Stomach (tissue), 9 donors: ENCODE results near the gene AGTRAP. TPM values are rescaled to one million over a fixed set of nuclear protein-coding genes. Genes with fewer than 3 reads are reported as not detected.

ENCODE experiments used
- DNase-seq, 2 donors: peaks; one replicate each; pipeline versions ENCODE4 v3.0.0 to v3.0.0-alpha.2; 2013 to 2019
- H3K27ac ChIP-seq, 5 donors: fragments of 200-600 bp in 4 of 5; sonication (generic) in 4 of 5; one replicate each; pipeline ENCODE4 v1.5.1; 2013 to 2019; ENCODE audit warnings: mild to moderate bottlenecking in 1 of 5, moderate library complexity in 1 of 5
- H3K27me3 ChIP-seq, 3 donors: fragments of 200-600 bp; sonication (generic); one replicate each; pipeline ENCODE4 v1.5.1; 2017 to 2019; ENCODE audit warnings: mixed run types in 1 of 3
- H3K36me3 ChIP-seq, 4 donors: fragments of 200-600 bp; sonication (generic); 1 replicate in 3 of 4; 2 replicates in 1 of 4; pipeline ENCODE4 v1.5.1; 2016 to 2019
- H3K4me1 ChIP-seq, 4 donors: fragments of 200-600 bp; sonication (generic); one replicate each; pipeline ENCODE4 v1.5.1; 2016 to 2019
- H3K4me3 ChIP-seq, 4 donors: fragments of 200-600 bp; sonication (generic) in 3 of 4; one replicate each; pipeline ENCODE4 v1.5.1; 2016 to 2019; ENCODE audit warnings: mild to moderate bottlenecking in 1 of 4
- H3K9me3 ChIP-seq, 4 donors: fragments of 200-600 bp; sonication (generic); one replicate each; pipeline ENCODE4 v1.5.1; 2016 to 2019
- CTCF ChIP-seq, 7 experiments: fragments of 450-650 bp in 4 of 7; fragments of 200-600 bp in 3 of 7; sonication (generic) in 3 of 7; IDR thresholded peaks; one replicate each; pipeline ENCODE4 v1.5.1; 2016 to 2019; ENCODE audit warnings: antibody characterized with exemption in 7 of 7, control low read depth in 2 of 7, mild to moderate bottlenecking in 1 of 7
- EP300 ChIP-seq: sonication (generic); formaldehyde crosslinking; IDR thresholded peaks from one replicate; pipeline ENCODE4 v1.6.1; 2017; ENCODE audit warnings: antibody characterized with exemption
- POLR2A ChIP-seq, 4 donors: fragments of 450-650 bp; IDR thresholded peaks; one replicate each; pipeline ENCODE4 v1.6.1; 2016; ENCODE audit warnings: antibody characterized with exemption in 4 of 4, control low read depth in 2 of 4, mild to moderate bottlenecking in 1 of 4, moderate library complexity in 1 of 4
- POLR2AphosphoS5 ChIP-seq, 3 donors: sonication (generic); formaldehyde crosslinking; IDR thresholded peaks; one replicate each; pipeline ENCODE4 v1.6.1; 2016; ENCODE audit warnings: antibody characterized with exemption in 3 of 3
- WGBS, 5 donors: extraction: QIAGEN DNeasy Blood & Tissue Kit in 3 of 5; methylation state at CpG; one replicate each; pipeline versions ENCODE4 v1.1.5 to v1.1.7; 2013 to 2018; 5-methylcytosine and 5-hydroxymethylcytosine counted together
- intact Hi-C: fragments of 100-400 bp; cut with DNase I; formaldehyde crosslinking; loops from one replicate; pipeline ENCODE4 v1.15.1; 2023; ENCODE audit warnings: low total_unique reads
- polyA plus RNA-seq, 3 donors: library from polyadenylated mRNA; stranded (reverse); fragments of 200-250 nt; gene quantifications; one replicate each; pipeline ENCODE4 v1.2.3, GENCODE V29; 2013
- total RNA-seq, 5 donors: library from RNA; depleted of rRNA; stranded (reverse); fragments of >200 nt; gene quantifications; one replicate each; pipeline versions ENCODE4 v1.1.0 to v1.2.3, GENCODE V29; 2014 to 2016
- donor health status: healthy with polysubstance abuse.
- donor health status: Bipolar disorder and iron deficiency.
- donor health status: healthy.

Gene AGTRAP
- total and polyA plus RNA-seq, 8 donors, result 4.1 to 76.3 (median 30.2) TPM

- no peaks in the 10 kb centered on the region for H3K27me3 ChIP-seq
- H3K4me1 ChIP-seq, result peaks cover 56 to 76% (median 68%) of the 10 kb centered on the region in 4 donors
- DNase-seq, result peak; percentile 92 to 96
- WGBS, 5 donors, result 38 to 54% (median 49%) methylated on average over 18 to 19 of the region's 19 CpGs
- H3K36me3 ChIP-seq, result peaks cover 23 to 58% (median 53%) of the 10 kb centered on the region in 4 donors
- H3K9me3 ChIP-seq, result no peaks in the 10 kb centered on the region
- TF ChIP-seq POLR2AphosphoS5 (IDR thresholded peaks at IDR 0.05), result peak; percentile 92 to 97 (median 97)
- peak in 1 of 4 donors; percentile 35 for TF ChIP-seq POLR2A (IDR thresholded peaks at IDR 0.05)
- peak; percentile 98 for TF ChIP-seq EP300
- TF ChIP-seq CTCF (IDR thresholded peaks at IDR 0.05), result no peak
- no peak overlapping the region for H3K4me3 ChIP-seq
- intact Hi-C loops, result loop anchor here (10.0 kb wide), 1 partner anchor 56 kb away; the partner anchor contains the start of gene AGTRAP
- H3K27ac ChIP-seq, result peak overlapping the region; percentile 72 to 97 (median 93)
These were observed 55.2 kb downstream of the AGTRAP start for GRCh38 chr1:11790880-11791715.

- H3K4me1 ChIP-seq, result peaks cover 50 to 73% (median 63%) of the 10 kb centered on the region in 4 donors
- H3K36me3 ChIP-seq, result peaks cover 25 to 65% (median 61%) of the 10 kb centered on the region in 4 donors
- no peak for TF ChIP-seq EP300
- TF ChIP-seq POLR2AphosphoS5 (IDR thresholded peaks at IDR 0.05), result peak in 1 of 3 donors; percentile 9
- intact Hi-C loops, result loop anchor here (10.0 kb wide), 1 partner anchor 57 kb away; the partner anchor contains the start of gene AGTRAP
- no peaks in the 10 kb centered on the region for H3K9me3 ChIP-seq
- H3K27ac ChIP-seq, result peak overlapping the region; percentile 72 to 97 (median 93)
- WGBS, 5 donors, result 77 to 83% (median 80%) methylated on average over 11 of the region's 11 CpGs
- H3K27me3 ChIP-seq, result no peaks in the 10 kb centered on the region
- H3K4me3 ChIP-seq, result no peak overlapping the region
- peak in 1 of 2 donors; percentile 72 for DNase-seq
These were observed 56.2 kb downstream of the AGTRAP start for GRCh38 chr1:11792106-11792505.

GRCh38 chr1:11793819-11794218 lies 57.9 kb downstream of the AGTRAP start:
- Histone ChIP-seq H3K27me3 (no peaks in the 10 kb centered on the region), H3K4me1 (peaks cover 33 to 56% (median 48%) of the 10 kb centered on the region in 4 donors), H3K4me3 (no peak overlapping the region), H3K27ac (peak overlapping the region in 2 of 5 donors; percentile 45 to 93), H3K36me3 (peaks cover 25 to 82% (median 70%) of the 10 kb centered on the region in 4 donors), H3K9me3 (no peaks in the 10 kb centered on the region)
- intact Hi-C loops, result loop anchor here (10.0 kb wide), 1 partner anchor 59 kb away; the partner anchor contains the start of gene AGTRAP
- TF ChIP-seq POLR2AphosphoS5 (IDR thresholded peaks at IDR 0.05) (no peak), POLR2A (IDR thresholded peaks at IDR 0.05) (no peak), CTCF (IDR thresholded peaks at IDR 0.05) (no peak), EP300 (no peak)
- no peak for DNase-seq
- 88 to 96% (median 93%) methylated on average over 12 to 15 of the region's 15 CpGs for WGBS, 5 donors

- H3K4me1 ChIP-seq, result peaks cover 24 to 48% (median 40%) of the 10 kb centered on the region in 4 donors
- WGBS, 5 donors, result 81 to 93% (median 90%) methylated on average over 18 to 19 of the region's 19 CpGs
- no peak for TF ChIP-seq EP300
- TF ChIP-seq POLR2A (IDR thresholded peaks at IDR 0.05), result no peak
- no peak for TF ChIP-seq CTCF (IDR thresholded peaks at IDR 0.05)
- no peak for TF ChIP-seq POLR2AphosphoS5 (IDR thresholded peaks at IDR 0.05)
- no peaks in the 10 kb centered on the region for H3K9me3 ChIP-seq
- peaks cover 25 to 88% (median 75%) of the 10 kb centered on the region in 4 donors for H3K36me3 ChIP-seq
- intact Hi-C loops, result loop anchor here (10.0 kb wide), 1 partner anchor 60 kb away; the partner anchor contains the start of gene AGTRAP
- H3K27me3 ChIP-seq, result no peaks in the 10 kb centered on the region
- peak overlapping the region in 2 of 5 donors; percentile 45 to 93 for H3K27ac ChIP-seq
- no peak overlapping the region for H3K4me3 ChIP-seq
- no peak for DNase-seq
These were observed 58.7 kb downstream of the AGTRAP start for GRCh38 chr1:11794446-11795237.
